HUES6 (cell line): ENCODE results near the gene IDH3B.
"Not testable (repeated sequence)": the region's sequence is repeated elsewhere in the genome, so short reads cannot be mapped to it uniquely, and the experiment has no call there.

ENCODE experiments used
- H3K27ac ChIP-seq: 2 replicates; pipeline ENCODE4 v1.7.0; 2013; ENCODE audit warnings: low read depth, mild to moderate bottlenecking, low read length, inconsistent platforms
- H3K27me3 ChIP-seq: 2 replicates; pipeline ENCODE4 v1.6.1; 2013; ENCODE audit warnings: low read length; ENCODE audit not compliant: control insufficient read depth, insufficient read depth
- H3K36me3 ChIP-seq: 2 replicates; pipeline ENCODE4 v1.6.1; 2013; ENCODE audit warnings: low read length; ENCODE audit not compliant: control insufficient read depth, insufficient read depth
- H3K4me1 ChIP-seq: 2 replicates; pipeline ENCODE4 v1.6.1; 2013; ENCODE audit warnings: low read length; ENCODE audit not compliant: control insufficient read depth, insufficient read depth
- H3K4me3 ChIP-seq: 2 replicates; pipeline ENCODE4 v1.5.1; 2013; ENCODE audit warnings: low read depth, low read length
- H3K9ac ChIP-seq: one replicate; pipeline ENCODE4 v1.6.1; 2013; ENCODE audit warnings: mild to moderate bottlenecking, low read length
- H3K9me3 ChIP-seq: 2 replicates; pipeline ENCODE4 v1.6.1; 2013; ENCODE audit warnings: low read depth, low read length; ENCODE audit not compliant: control insufficient read depth, insufficient read depth

Gene IDH3B

DNA sequence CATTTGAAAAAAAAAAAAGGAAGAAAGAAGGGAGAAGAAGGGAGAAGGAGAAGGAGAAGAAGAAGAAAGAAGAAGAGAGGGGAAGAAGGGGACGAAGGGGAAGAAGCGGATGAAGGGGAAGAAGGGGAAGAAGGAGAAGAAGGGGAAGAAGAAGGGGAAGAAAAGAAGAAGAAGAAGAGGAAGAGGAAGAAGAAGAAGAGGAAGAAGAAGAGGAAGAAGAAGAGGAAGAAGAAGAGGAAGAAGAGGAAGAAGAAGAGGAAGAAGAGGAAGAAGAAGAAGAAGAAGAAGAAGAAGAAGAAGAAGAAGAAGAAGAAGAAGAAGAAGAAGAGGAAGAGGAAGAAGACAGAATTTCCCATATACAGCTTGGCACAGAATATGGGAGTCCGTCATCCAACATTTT, 18.0 kb upstream of the IDH3B start:
- not testable (repeated sequence) for H3K27ac ChIP-seq, H3K36me3 ChIP-seq, H3K4me3 ChIP-seq, H3K4me1 ChIP-seq, H3K9me3 ChIP-seq, H3K9ac ChIP-seq
- H3K27me3 ChIP-seq = peaks cover 45% of the 10 kb centered on the region

DNA sequence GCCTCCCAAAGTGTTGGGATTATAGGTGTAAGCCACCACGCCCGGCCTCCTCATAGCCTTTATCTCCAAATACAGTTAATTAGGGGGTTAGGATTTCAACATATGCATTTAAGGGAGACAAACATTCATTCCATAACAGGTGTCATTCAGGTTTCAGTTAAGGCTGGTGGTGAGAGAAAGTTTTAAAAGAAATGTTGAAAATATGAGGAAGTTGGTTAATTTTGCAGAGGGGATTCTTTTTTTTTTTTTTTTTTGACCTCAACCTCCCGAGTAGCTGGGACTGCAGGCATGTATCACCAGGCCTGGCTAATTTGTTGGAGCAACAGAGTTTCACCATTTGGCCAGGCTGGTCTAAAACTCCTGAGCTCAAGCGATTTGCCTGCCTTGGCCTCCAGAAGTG, 16.0 kb upstream of the IDH3B start:
- Histone ChIP-seq H3K4me1 (no peaks in the 10 kb centered on the region), H3K4me3 (no peak overlapping the region), H3K27me3 (peaks cover 27% of the 10 kb centered on the region), H3K9me3 (no peaks in the 10 kb centered on the region), H3K36me3 (no peaks in the 10 kb centered on the region), H3K9ac (no peak overlapping the region), H3K27ac (no peak overlapping the region)

DNA sequence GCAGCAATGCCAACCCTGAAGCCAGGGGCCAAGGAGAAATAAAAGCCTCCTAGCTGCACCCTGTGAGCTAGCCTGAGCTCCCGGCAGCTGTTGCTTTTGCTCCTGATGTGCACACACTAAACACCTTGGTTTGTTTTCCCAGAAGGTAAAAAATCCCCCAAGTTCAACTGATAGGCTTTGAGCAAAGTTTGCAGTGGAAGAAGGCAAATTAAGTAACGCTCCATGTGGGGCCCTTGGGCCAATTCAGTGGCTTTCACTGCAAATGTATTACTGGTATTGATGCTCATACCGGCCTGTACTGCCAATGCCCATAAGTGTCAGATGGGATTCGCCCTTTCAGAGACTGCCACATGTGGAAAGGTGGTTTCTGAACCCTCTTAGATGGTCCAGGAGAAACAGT, 9.4 kb upstream of the IDH3B start:
- Histone ChIP-seq H3K9ac (no peak overlapping the region), H3K9me3 (no peaks in the 10 kb centered on the region), H3K4me3 (no peak overlapping the region), H3K27me3 (peaks cover 29% of the 10 kb centered on the region), H3K4me1 (no peaks in the 10 kb centered on the region), H3K27ac (no peak overlapping the region), H3K36me3 (no peaks in the 10 kb centered on the region)

DNA sequence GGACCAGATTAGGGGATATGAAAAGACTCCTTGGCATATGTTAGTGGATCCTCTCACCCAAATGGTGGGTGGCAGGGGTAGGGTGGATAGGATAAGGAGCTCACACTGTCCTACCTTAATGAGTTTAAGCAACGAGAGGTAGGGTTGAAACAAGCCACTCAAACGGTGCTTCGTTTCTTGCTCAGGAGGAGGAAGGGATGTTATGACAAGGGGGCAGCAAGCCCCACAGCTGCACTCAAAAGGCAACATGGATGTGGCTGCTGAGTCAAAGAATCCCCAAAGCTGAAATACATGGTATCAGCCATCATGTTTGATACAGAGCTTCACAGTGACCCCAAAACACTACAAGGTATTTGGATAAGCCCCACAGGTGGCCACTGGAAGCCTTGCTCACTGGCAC, 8.4 kb upstream of the IDH3B start:
- Histone ChIP-seq H3K4me3 (no peak overlapping the region), H3K9ac (no peak overlapping the region), H3K4me1 (no peaks in the 10 kb centered on the region), H3K9me3 (no peaks in the 10 kb centered on the region), H3K27ac (no peak overlapping the region), H3K36me3 (no peaks in the 10 kb centered on the region), H3K27me3 (peaks cover 29% of the 10 kb centered on the region)

DNA sequence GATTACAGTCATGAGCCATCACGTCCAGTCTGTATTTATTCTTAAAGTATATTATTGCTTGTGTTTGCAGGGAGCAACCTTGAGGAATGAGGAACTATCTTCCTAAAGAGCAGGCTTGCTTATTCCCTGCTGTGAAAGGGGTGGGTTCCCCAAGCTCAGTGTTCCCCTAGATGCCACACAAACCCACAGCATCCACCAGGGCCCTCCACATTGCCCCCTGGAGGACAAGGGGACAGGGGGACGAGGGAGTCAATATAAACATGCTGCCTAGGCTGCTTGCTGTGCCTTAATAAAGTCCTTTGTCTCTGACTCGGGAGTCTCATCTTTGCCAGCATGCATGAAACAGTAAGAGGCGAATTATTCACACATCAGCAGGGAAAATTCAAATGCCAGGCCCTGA, 8.0 kb upstream of the IDH3B start:
- no peak overlapping the region for H3K4me3 ChIP-seq
- H3K9ac ChIP-seq = no peak overlapping the region
- no peaks in the 10 kb centered on the region for H3K9me3 ChIP-seq
- peaks cover 26% of the 10 kb centered on the region for H3K27me3 ChIP-seq
- no peaks in the 10 kb centered on the region for H3K4me1 ChIP-seq
- H3K27ac ChIP-seq = no peak overlapping the region
- H3K36me3 ChIP-seq = no peaks in the 10 kb centered on the region

DNA sequence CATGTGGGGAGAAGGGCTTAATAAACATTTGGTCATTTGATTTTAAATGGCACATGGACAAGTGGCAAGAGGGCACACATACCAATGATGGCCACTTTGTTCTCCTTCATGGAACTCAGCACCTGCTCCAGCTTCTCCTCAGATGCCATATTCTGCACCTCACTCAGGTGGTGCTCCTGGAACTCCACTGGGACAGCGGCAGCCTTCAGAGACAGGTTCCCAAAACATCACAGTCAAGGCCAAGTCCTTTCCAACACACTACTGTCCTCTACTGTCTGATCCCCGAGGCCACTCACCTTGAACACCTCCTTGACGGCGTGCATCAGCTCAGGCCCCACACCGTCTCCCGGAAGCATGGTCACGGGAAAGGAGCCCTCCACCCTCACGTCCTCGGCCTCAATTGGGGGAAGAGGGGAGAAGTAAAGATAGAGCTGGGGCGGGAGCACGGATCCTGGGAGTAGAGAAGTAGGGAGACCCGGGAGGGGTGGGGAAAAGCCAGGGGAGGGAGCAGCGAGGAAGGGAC, 591 bp downstream of the IDH3B start:
- H3K36me3 ChIP-seq = peaks cover 37% of the 10 kb centered on the region
- peak overlapping the region; percentile 85; the same call in 1 of the 2 replicates for H3K27ac ChIP-seq
- peaks cover 8% of the 10 kb centered on the region; the same call in 1 of the 2 replicates for H3K4me1 ChIP-seq
- peak overlapping the region; percentile 92 for H3K9ac ChIP-seq
- H3K4me3 ChIP-seq = peak overlapping the region; percentile 90
- no peaks in the 10 kb centered on the region for H3K9me3 ChIP-seq
- peaks cover 12% of the 10 kb centered on the region for H3K27me3 ChIP-seq

DNA sequence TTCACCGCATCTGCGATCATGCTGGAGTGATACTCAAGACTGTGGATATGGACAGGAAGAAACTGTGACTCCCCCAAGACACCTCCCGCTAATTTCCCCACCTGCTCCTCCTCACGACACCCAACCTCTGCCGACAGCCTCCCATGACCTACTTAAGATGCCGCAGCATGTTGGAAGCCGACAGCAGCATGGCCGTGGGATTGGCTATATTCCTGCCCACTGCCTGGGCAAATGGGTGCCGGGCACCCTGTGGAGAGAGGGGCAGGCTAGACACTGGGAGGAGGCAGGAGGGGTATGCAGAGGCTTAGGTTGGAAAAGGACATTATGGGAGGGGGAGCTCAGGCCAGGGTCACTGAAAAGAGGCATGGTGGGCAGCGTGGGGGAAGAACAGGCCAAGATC, 4.5 kb downstream of the IDH3B start:
- H3K9ac ChIP-seq = no peak overlapping the region
- H3K9me3 ChIP-seq = no peaks in the 10 kb centered on the region
- H3K4me3 ChIP-seq = no peak overlapping the region
- H3K27ac ChIP-seq = no peak overlapping the region
- H3K27me3 ChIP-seq = no peaks in the 10 kb centered on the region
- H3K36me3 ChIP-seq = peaks cover 76% of the 10 kb centered on the region
- peaks cover 6% of the 10 kb centered on the region; the same call in 1 of the 2 replicates for H3K4me1 ChIP-seq

DNA sequence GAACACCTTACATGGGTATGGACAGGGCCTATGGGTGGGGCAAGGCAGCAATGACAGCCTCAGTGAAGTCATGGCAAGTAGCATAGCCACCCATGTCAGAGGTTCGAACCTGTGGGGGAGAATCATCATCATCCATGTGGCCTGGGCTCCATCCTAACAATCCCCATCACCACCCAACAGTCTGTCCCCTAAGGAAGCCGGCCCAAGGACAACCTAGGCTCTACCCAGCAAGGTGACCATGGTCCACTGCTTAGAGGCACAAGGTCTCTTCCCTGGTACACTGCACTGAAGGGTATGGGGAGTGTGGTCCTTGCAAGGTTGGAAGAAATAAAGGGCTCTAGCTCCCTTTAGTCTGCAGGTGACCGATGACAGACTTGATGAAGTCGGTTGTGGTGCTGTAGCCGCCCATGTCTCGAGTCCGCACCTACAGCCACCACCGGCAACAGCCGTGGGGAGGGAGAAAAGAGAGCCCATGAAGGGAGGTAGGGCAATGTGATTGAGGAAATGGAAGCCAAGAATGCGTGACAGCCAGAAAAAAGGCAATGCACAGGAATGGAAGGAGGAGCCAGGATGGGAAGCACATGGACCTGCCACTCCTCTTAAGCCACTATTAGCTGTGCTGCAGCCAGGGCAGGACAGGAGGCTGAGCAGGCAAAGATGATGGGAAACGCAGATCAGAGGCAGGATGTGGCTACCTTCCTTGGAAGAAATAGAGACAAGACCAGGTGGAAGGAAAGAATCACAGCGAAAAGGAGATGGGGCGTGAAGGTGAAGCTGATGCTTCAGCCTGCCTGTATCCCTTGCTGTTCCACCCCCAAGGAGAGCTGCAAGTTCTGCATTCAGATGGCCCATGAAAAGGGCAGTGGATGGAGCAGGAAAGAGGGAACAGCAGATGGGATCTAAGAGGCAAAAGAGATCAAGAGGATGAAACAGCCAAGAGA, 5.3 kb downstream of the IDH3B start:
- Histone ChIP-seq H3K27ac (no peak overlapping the region), H3K27me3 (no peaks in the 10 kb centered on the region), H3K4me1 (peaks cover 8% of the 10 kb centered on the region; the same call in 1 of the 2 replicates), H3K9ac (no peak overlapping the region), H3K36me3 (peaks cover 84% of the 10 kb centered on the region), H3K9me3 (no peaks in the 10 kb centered on the region), H3K4me3 (no peak overlapping the region)

DNA sequence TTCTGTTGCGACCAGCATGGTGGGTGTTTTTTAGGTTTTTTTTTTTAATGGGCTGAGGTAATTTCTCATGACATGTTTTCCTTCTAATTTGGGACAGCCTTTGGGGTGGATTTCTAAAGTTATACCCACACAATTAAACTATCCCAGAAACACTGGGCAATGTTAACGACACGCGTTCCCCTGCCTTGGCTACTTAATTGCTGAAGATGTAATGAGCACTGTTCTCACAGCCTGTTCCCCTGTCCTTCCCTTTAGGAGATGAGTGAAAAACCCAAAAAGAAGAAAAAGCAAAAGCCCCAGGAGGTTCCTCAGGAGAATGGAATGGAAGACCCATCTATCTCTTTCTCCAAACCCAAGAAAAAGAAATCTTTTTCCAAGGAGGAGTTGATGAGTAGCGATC, 6.3 kb downstream of the IDH3B start:
- no peak overlapping the region for H3K9ac ChIP-seq
- no peaks in the 10 kb centered on the region for H3K9me3 ChIP-seq
- no peaks in the 10 kb centered on the region for H3K27me3 ChIP-seq
- H3K4me1 ChIP-seq = 0 out of 2 replicates have a peak, but pooled peaks cover 4% of the 10 kb centered on the region
- H3K4me3 ChIP-seq = no peak overlapping the region
- H3K36me3 ChIP-seq = peaks cover 92% of the 10 kb centered on the region
- H3K27ac ChIP-seq = no peak overlapping the region

DNA sequence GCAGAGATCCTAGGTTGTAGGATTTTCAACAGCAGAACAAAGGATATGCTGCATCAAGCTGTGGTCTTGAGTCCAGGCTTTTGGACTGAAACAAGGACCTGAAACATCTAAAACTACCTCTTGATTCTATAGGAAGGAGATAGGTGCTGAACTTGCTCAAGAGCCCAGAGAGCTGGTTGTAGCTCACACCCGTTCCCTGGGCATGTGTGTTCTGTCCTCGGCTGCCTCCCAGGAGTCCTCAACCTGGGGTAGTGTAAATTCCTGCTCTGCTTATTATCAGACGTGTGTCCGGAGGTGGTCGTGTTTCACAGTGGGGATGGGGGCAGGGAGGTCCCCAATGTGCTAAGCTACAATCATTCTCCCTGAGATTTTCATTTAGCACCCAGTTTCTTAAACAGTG, 6.8 kb downstream of the IDH3B start:
- Histone ChIP-seq H3K9me3 (no peaks in the 10 kb centered on the region), H3K4me1 (0 out of 2 replicates have a peak, but pooled peaks cover 4% of the 10 kb centered on the region), H3K27me3 (no peaks in the 10 kb centered on the region), H3K36me3 (peaks cover 91% of the 10 kb centered on the region), H3K27ac (no peak overlapping the region), H3K4me3 (no peak overlapping the region), H3K9ac (no peak overlapping the region)

DNA sequence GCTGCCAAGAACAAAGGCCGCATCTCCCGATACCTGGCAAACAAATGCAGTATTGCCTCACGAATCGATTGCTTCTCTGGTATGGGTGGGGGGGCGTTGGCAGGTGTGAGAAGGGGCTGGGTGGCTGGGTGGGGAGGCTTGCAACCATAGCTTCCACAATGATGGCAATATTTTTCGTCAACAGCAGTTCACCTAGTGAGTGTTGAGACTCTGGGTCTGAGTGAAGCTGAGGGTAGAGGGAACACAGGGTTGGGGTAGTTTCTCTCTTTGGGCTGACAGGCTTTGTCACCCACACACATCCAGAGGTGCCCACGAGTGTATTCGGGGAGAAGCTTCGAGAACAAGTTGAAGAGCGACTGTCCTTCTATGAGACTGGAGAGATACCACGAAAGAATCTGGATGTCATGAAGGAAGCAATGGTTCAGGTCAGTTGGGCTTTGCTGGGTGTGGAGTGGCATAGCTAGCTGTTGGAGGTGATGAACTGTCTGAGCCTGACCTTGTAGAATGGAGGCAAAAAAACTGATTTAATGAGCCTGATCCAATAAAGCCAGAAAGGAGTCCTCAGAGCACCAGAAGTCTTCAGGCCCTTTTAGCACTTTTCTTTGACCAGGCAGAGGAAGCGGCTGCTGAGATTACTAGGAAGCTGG, 7.4 kb downstream of the IDH3B start:
- Histone ChIP-seq H3K36me3 (peaks cover 85% of the 10 kb centered on the region), H3K27ac (no peak overlapping the region), H3K9me3 (no peaks in the 10 kb centered on the region), H3K4me3 (no peak overlapping the region), H3K9ac (no peak overlapping the region), H3K27me3 (no peaks in the 10 kb centered on the region), H3K4me1 (0 out of 2 replicates have a peak, but pooled peaks cover 4% of the 10 kb centered on the region)
